ENCODE data around the gene INHBE. TPM values are rescaled to one million over a fixed set of nuclear protein-coding genes. Genes with fewer than 3 reads are reported as not detected.
A peak's percentile ranks its signal among the peaks of the same experiment; 100 is the strongest.

Gene INHBE
- total RNA-seq, 1 donor from 2014 or later, result 0.61 TPM

DNA sequence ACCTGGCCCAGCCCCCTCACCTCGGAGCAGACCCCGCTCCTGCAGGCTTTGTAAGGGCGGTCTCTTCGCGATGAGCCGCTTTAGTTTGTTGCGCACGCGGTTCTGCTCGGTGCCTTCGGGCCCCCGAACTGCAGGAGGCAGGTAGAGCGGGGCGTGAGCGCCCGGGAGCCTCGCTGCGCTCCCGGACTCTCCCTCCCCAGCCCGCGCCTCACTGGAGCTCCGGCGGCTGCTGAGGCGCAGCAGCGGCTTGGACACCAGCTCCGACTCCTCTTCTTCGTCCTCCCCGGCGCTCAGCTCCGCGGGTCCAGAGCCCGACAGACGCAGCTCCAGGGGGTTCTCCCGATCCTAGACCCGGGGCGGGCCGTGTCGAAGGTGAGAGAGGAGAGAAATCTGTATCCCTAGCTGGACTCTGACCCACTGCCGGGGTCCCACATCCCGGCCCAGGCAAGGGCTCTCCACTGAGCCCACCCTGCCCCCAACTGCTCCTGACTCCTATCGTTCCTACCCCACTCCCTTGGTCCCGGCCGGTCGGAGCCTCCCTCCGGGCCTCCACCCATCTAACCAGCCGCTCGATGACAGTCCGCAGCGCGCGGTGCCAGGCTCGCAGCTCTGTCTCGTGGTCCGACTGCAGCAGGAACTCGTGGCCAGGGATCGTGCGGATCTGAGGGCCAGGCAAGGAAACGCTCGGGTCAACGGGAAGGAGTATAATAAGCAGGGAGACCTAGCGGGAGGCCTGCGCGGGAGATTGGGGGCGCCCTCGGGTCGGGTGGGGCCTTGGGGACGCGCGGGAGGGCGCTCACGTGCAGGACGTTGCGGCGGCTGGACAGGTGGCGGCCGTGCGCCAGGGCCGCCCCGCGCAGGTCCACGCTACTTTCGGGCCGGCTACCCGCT lies 20.4 kb downstream of the INHBE start:
- Mint-ChIP-seq H3K9me3 (no peaks in the 10 kb centered on the region), H3K27ac (ENCODE audit: unreplicated experiment) (peak overlapping the region; percentile 51), H3K27me3 (ENCODE audit: low read depth) (peaks cover 98% of the 10 kb centered on the region), H3K4me1 (peaks cover 4% of the 10 kb centered on the region), H3K36me3 (ENCODE audit: low read depth) (no peaks in the 10 kb centered on the region), H3K4me3 (no peak overlapping the region)
- TF ChIP-seq, protein P1, sequence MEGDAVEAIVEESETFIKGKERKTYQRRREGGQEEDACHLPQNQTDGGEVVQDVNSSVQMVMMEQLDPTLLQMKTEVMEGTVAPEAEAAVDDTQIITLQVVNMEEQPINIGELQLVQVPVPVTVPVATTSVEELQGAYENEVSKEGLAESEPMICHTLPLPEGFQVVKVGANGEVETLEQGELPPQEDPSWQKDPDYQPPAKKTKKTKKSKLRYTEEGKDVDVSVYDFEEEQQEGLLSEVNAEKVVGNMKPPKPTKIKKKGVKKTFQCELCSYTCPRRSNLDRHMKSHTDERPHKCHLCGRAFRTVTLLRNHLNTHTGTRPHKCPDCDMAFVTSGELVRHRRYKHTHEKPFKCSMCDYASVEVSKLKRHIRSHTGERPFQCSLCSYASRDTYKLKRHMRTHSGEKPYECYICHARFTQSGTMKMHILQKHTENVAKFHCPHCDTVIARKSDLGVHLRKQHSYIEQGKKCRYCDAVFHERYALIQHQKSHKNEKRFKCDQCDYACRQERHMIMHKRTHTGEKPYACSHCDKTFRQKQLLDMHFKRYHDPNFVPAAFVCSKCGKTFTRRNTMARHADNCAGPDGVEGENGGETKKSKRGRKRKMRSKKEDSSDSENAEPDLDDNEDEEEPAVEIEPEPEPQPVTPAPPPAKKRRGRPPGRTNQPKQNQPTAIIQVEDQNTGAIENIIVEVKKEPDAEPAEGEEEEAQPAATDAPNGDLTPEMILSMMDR (conservative IDR thresholded peaks at IDR 0.05), result no peak
- no peak for DNase-seq (ENCODE audit: low read depth, low spot score)

GRCh38 chr12:57476162-57476992 lies 21.3 kb downstream of the INHBE start:
- TF ChIP-seq, protein P1 (conservative IDR thresholded peaks at IDR 0.05), result peak; percentile 35
- peaks cover 100% of the 10 kb centered on the region for H3K27me3 Mint-ChIP-seq (ENCODE audit: low read depth)
- no peaks in the 10 kb centered on the region for H3K9me3 Mint-ChIP-seq
- H3K4me3 Mint-ChIP-seq, result no peak overlapping the region
- H3K36me3 Mint-ChIP-seq (ENCODE audit: low read depth), result no peaks in the 10 kb centered on the region
- no peak for DNase-seq (ENCODE audit: low read depth, low spot score)
- peaks cover 4% of the 10 kb centered on the region for H3K4me1 Mint-ChIP-seq
- H3K27ac Mint-ChIP-seq (ENCODE audit: unreplicated experiment), result no peak overlapping the region

GRCh38 chr12:57476993-57477709 lies 22.0 kb downstream of the INHBE start:
- Mint-ChIP-seq H3K9me3 (no peaks in the 10 kb centered on the region), H3K27me3 (ENCODE audit: low read depth) (peaks cover 97% of the 10 kb centered on the region), H3K4me3 (no peak overlapping the region), H3K27ac (ENCODE audit: unreplicated experiment) (no peak overlapping the region), H3K36me3 (ENCODE audit: low read depth) (no peaks in the 10 kb centered on the region), H3K4me1 (peaks cover 4% of the 10 kb centered on the region)
- DNase-seq (ENCODE audit: low read depth, low spot score), result no peak
- TF ChIP-seq, protein P1 (conservative IDR thresholded peaks at IDR 0.05), result no peak

- TF ChIP-seq, protein P1 (conservative IDR thresholded peaks at IDR 0.05), result no peak
- Mint-ChIP-seq H3K4me3 (no peak overlapping the region), H3K36me3 (ENCODE audit: low read depth) (no peaks in the 10 kb centered on the region), H3K27me3 (ENCODE audit: low read depth) (peaks cover 90% of the 10 kb centered on the region), H3K9me3 (no peaks in the 10 kb centered on the region), H3K27ac (ENCODE audit: unreplicated experiment) (no peak overlapping the region), H3K4me1 (peaks cover 4% of the 10 kb centered on the region)
- DNase-seq (ENCODE audit: low read depth, low spot score), result no peak
Observed at GRCh38 chr12:57477710-57478681, 22.9 kb downstream of the INHBE start.

Measured in neural crest cell (in vitro differentiated cells).